Thyroid gland (tissue), 4 donors: Measurements from ENCODE around the gene ZNF160. TPM values are rescaled to one million over a fixed set of nuclear protein-coding genes. Genes with fewer than 3 reads are reported as not detected.
A peak's percentile ranks its signal among the peaks of the same experiment; 100 is the strongest.

Experiments used
- DNase-seq, 2 donors: peaks; one replicate each; pipeline ENCODE4 v3.0.0-alpha.2; 2019
- H3K27ac ChIP-seq, 3 donors: fragments of 200-600 bp; sonication (generic); 1 replicate in 2 of 3; 2 replicates in 1 of 3; pipeline ENCODE4 v1.5.1; 2016 to 2019; ENCODE audit warnings: mild to moderate bottlenecking in 1 of 3, moderate library complexity in 1 of 3
- H3K27me3 ChIP-seq: fragments of 200-600 bp; sonication (generic); one replicate; pipeline ENCODE4 v1.5.1; 2019
- H3K36me3 ChIP-seq, 2 donors: fragments of 200-600 bp; sonication (generic); one replicate each; pipeline ENCODE4 v1.5.1; 2016 to 2019
- H3K4me1 ChIP-seq, 2 donors: fragments of 200-600 bp; sonication (generic); one replicate each; pipeline ENCODE4 v1.5.1; 2017 to 2019
- H3K4me3 ChIP-seq, 3 donors: fragments of 200-600 bp; sonication (generic); replicated peaks in 1 of 3; 1 replicate in 2 of 3; 2 replicates in 1 of 3; pipeline ENCODE4 v1.5.1; 2016; ENCODE audit warnings: mild to moderate bottlenecking in 1 of 3
- H3K9me3 ChIP-seq: fragments of 200-600 bp; sonication (generic); one replicate; pipeline ENCODE4 v1.5.1; 2017
- CTCF ChIP-seq, 6 experiments: fragments of 200-600 bp in 3 of 6; fragments of 450-650 bp in 3 of 6; sonication (generic) in 3 of 6; IDR thresholded peaks; one replicate each; pipeline ENCODE4 v1.5.1; 2016 to 2019; ENCODE audit warnings: antibody characterized with exemption in 6 of 6, mild to moderate bottlenecking in 2 of 6, inconsistent platforms in 1 of 6, moderate library complexity in 1 of 6
- POLR2A ChIP-seq, 2 donors: fragments of 450-650 bp; IDR thresholded peaks; one replicate each; pipeline ENCODE4 v1.6.1; 2017; ENCODE audit warnings: antibody characterized with exemption in 2 of 2, mild to moderate bottlenecking in 2 of 2, moderate library complexity in 1 of 2
- WGBS, 2 donors: methylation state at CpG; one replicate each; pipeline ENCODE4 v1.1.5; 2017; 5-methylcytosine and 5-hydroxymethylcytosine counted together
- intact Hi-C: fragments of 100-400 bp; cut with DNase I; formaldehyde crosslinking; loops from one replicate; pipeline ENCODE4 v1.15.1; 2023
- total RNA-seq, 4 donors: library from RNA; depleted of rRNA; stranded (reverse); fragments of >200 nt; gene quantifications; one replicate each; pipeline ENCODE4 v1.2.3, GENCODE V29; 2016

ZNF160 gene
- total RNA-seq, 4 donors from 2014 or later = 61.0 to 109 (median 81.4) TPM

GRCh38 chr19:53091413-53092254 lies 11.6 kb downstream of the ZNF160 start:
- H3K9me3 ChIP-seq = no peaks in the 10 kb centered on the region
- intact Hi-C loops = no loop called here
- H3K36me3 ChIP-seq = peaks cover 13% of the 10 kb centered on the region in 2 donors
- H3K4me3 ChIP-seq = no peak overlapping the region
- no peaks in the 10 kb centered on the region for H3K4me1 ChIP-seq
- no peak for DNase-seq
- no peak overlapping the region for H3K27ac ChIP-seq
- no peaks in the 10 kb centered on the region for H3K27me3 ChIP-seq
- no peak for TF ChIP-seq POLR2A (IDR thresholded peaks at IDR 0.05)
- TF ChIP-seq CTCF (IDR thresholded peaks at IDR 0.05) = no peak
- whole genome bisulfite sequencing, 2 donors = 87 to 88% methylated on average over 19 of the region's 19 CpGs

- 84 to 88% methylated on average over 6 of the region's 6 CpGs for WGBS, 2 donors
- DNase-seq = no peak
- intact Hi-C loops = no loop called here
- no peak overlapping the region for H3K4me3 ChIP-seq
- H3K4me1 ChIP-seq = no peaks in the 10 kb centered on the region
- H3K9me3 ChIP-seq = no peaks in the 10 kb centered on the region
- no peaks in the 10 kb centered on the region for H3K27me3 ChIP-seq
- peaks cover 13 to 32% of the 10 kb centered on the region in 2 donors for H3K36me3 ChIP-seq
- TF ChIP-seq CTCF (IDR thresholded peaks at IDR 0.05) = no peak
- TF ChIP-seq POLR2A (IDR thresholded peaks at IDR 0.05) = no peak
- H3K27ac ChIP-seq = peak overlapping the region; percentile 20 to 32 (median 24)
These were observed 15.1 kb downstream of the ZNF160 start for GRCh38 chr19:53088091-53088490.

- no peak overlapping the region for H3K4me3 ChIP-seq
- peak; percentile 2 to 14 for DNase-seq
- no peaks in the 10 kb centered on the region for H3K27me3 ChIP-seq
- H3K27ac ChIP-seq = peak overlapping the region in 2 of 3 donors; percentile 32 to 43
- H3K36me3 ChIP-seq = peaks cover 13 to 32% of the 10 kb centered on the region in 2 donors
- WGBS, 2 donors = 69 to 74% methylated on average over 5 of the region's 5 CpGs
- H3K9me3 ChIP-seq = no peaks in the 10 kb centered on the region
- TF ChIP-seq POLR2A (IDR thresholded peaks at IDR 0.05) (no peak), CTCF (IDR thresholded peaks at IDR 0.05) (no peak)
- intact Hi-C loops = no loop called here
- H3K4me1 ChIP-seq = no peaks in the 10 kb centered on the region
These were observed 16.3 kb downstream of the ZNF160 start for GRCh38 chr19:53086949-53087348.

- Histone ChIP-seq H3K4me1 (no peaks in the 10 kb centered on the region), H3K4me3 (no peak overlapping the region), H3K36me3 (peaks cover 2 to 20% of the 10 kb centered on the region in 2 donors), H3K27ac (no peak overlapping the region), H3K27me3 (no peaks in the 10 kb centered on the region), H3K9me3 (no peaks in the 10 kb centered on the region)
- 94 to 96% methylated on average over 7 of the region's 7 CpGs for WGBS, 2 donors
- no peak for DNase-seq
- TF ChIP-seq POLR2A (IDR thresholded peaks at IDR 0.05) = no peak
- TF ChIP-seq CTCF (IDR thresholded peaks at IDR 0.05) = no peak
- intact Hi-C loops = no loop called here
These were observed 17.7 kb downstream of the ZNF160 start for GRCh38 chr19:53085496-53085895.

DNA sequence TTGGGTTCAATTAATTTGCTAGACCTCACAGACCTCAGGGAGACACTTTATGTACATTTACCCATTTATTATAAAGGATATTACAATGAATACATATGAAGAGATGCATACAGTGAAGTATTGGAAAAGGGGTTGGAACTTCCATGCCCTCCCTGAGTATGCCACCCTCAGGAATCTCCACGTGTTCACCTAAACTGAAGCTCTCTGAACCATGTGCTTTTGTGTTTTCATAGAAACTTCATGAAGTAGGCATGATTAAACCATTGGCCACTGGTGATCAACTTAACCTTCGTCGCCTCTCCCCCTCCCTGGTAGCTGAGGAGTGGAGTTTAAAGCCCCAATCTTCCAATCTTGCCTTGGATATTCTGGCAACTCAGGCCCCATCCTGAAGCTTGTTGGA lies 20.3 kb downstream of the ZNF160 start:
- H3K4me3 ChIP-seq = no peak overlapping the region
- no peak for TF ChIP-seq CTCF (IDR thresholded peaks at IDR 0.05)
- no peak for TF ChIP-seq POLR2A (IDR thresholded peaks at IDR 0.05)
- no peaks in the 10 kb centered on the region for H3K9me3 ChIP-seq
- H3K27me3 ChIP-seq = no peaks in the 10 kb centered on the region
- DNase-seq = no peak
- WGBS, 2 donors = 84 to 91% methylated on average over 3 of the region's 3 CpGs
- peaks cover 0 to 19% of the 10 kb centered on the region in 2 donors for H3K36me3 ChIP-seq
- intact Hi-C loops = no loop called here
- H3K27ac ChIP-seq = no peak overlapping the region
- H3K4me1 ChIP-seq = no peaks in the 10 kb centered on the region
